ENCODE measurements around the gene JAG2.
A peak's percentile ranks its signal among the peaks of the same experiment; 100 is the strongest.

Gene JAG2

GRCh38 chr14:105138021-105138541 lies 30.5 kb downstream of the JAG2 start:
- Histone ChIP-seq H2AK5ac (ENCODE audit: low read length) (no peak overlapping the region), H2BK5ac (ENCODE audit: low read depth, low read length, poor library complexity) (no peak overlapping the region), H3K27ac (ENCODE audit: low read depth, low read length) (no peak overlapping the region), H2BK12ac (ENCODE audit: low read length) (no peak overlapping the region), H3K23ac (ENCODE audit: low read length) (no peak overlapping the region), H3K4ac (ENCODE audit: low read depth, low read length) (no peak overlapping the region), H3K9ac (ENCODE audit: low read length) (no peak overlapping the region), H3K36me3 (ENCODE audit: control insufficient read depth in 1 of 2, insufficient read depth in 2 of 2, low read length in 2 of 2) (no peaks in the 10 kb centered on the region), H3K4me2 (ENCODE audit: low read length) (no peak overlapping the region), H3K14ac (ENCODE audit: low read length) (no peak overlapping the region), H2AFZ (ENCODE audit: insufficient read depth, low read length, poor library complexity) (no peak overlapping the region), H4K91ac (ENCODE audit: low read depth, low read length) (no peak overlapping the region), H2BK120ac (ENCODE audit: insufficient read depth, low read length, poor library complexity) (no peak overlapping the region), H3K4me3 (ENCODE audit: low read depth, low read length) (no peak overlapping the region), H3K18ac (ENCODE audit: low read length) (no peak overlapping the region), H4K12ac (ENCODE audit: low read depth, low read length) (no peak overlapping the region), H3K79me1 (ENCODE audit: low read length) (no peaks in the 10 kb centered on the region), H3K27me3 (ENCODE audit: insufficient read depth, low read length) (no peaks in the 10 kb centered on the region), H3K79me2 (ENCODE audit: control insufficient read depth, insufficient read depth, low read length, poor library complexity) (no peaks in the 10 kb centered on the region), H3K4me1 (ENCODE audit: control insufficient read depth in 1 of 2, insufficient read depth in 2 of 2, low read length in 2 of 2) (no peaks in the 10 kb centered on the region), H4K8ac (ENCODE audit: low read depth, low read length) (no peak overlapping the region), H3K9me3 (ENCODE audit: insufficient read depth, low read depth, low read length) (peaks cover 15% of the 10 kb centered on the region)
- WGBS (ENCODE audit: extremely low coverage, insufficient coverage, insufficient read length): no CpG with 5 or more reads among the region's 19 CpGs
- DNase-seq: peak in 1 of 2 donors; percentile 15

GRCh38 chr14:105137481-105138020 lies 31.0 kb downstream of the JAG2 start:
- Histone ChIP-seq H2AFZ (ENCODE audit: insufficient read depth, low read length, poor library complexity) (no peak overlapping the region), H3K14ac (ENCODE audit: low read length) (no peak overlapping the region), H3K4ac (ENCODE audit: low read depth, low read length) (no peak overlapping the region), H3K9me3 (ENCODE audit: insufficient read depth, low read depth, low read length) (peaks cover 15% of the 10 kb centered on the region), H3K4me1 (ENCODE audit: control insufficient read depth in 1 of 2, insufficient read depth in 2 of 2, low read length in 2 of 2) (no peaks in the 10 kb centered on the region), H3K18ac (ENCODE audit: low read length) (no peak overlapping the region), H3K27me3 (ENCODE audit: insufficient read depth, low read length) (no peaks in the 10 kb centered on the region), H2BK12ac (ENCODE audit: low read length) (no peak overlapping the region), H2BK5ac (ENCODE audit: low read depth, low read length, poor library complexity) (no peak overlapping the region), H4K8ac (ENCODE audit: low read depth, low read length) (no peak overlapping the region), H3K23ac (ENCODE audit: low read length) (no peak overlapping the region), H4K12ac (ENCODE audit: low read depth, low read length) (no peak overlapping the region), H2BK120ac (ENCODE audit: insufficient read depth, low read length, poor library complexity) (no peak overlapping the region), H3K79me1 (ENCODE audit: low read length) (no peaks in the 10 kb centered on the region), H3K4me2 (ENCODE audit: low read length) (no peak overlapping the region), H4K91ac (ENCODE audit: low read depth, low read length) (no peak overlapping the region), H3K9ac (ENCODE audit: low read length) (no peak overlapping the region), H3K27ac (ENCODE audit: low read depth, low read length) (no peak overlapping the region), H3K36me3 (ENCODE audit: control insufficient read depth in 1 of 2, insufficient read depth in 2 of 2, low read length in 2 of 2) (no peaks in the 10 kb centered on the region), H3K79me2 (ENCODE audit: control insufficient read depth, insufficient read depth, low read length, poor library complexity) (no peaks in the 10 kb centered on the region), H3K4me3 (ENCODE audit: low read depth, low read length) (no peak overlapping the region), H2AK5ac (ENCODE audit: low read length) (no peak overlapping the region)
- no peak for DNase-seq
- no CpG with 5 or more reads among the region's 14 CpGs for WGBS (ENCODE audit: extremely low coverage, insufficient coverage, insufficient read length)

GRCh38 chr14:105136401-105137322 lies 31.9 kb downstream of the JAG2 start:
- no peak overlapping the region for H3K4me2 ChIP-seq (ENCODE audit: low read length)
- no peak overlapping the region for H2AK5ac ChIP-seq (ENCODE audit: low read length)
- H3K27ac ChIP-seq (ENCODE audit: low read depth, low read length): no peak overlapping the region
- H3K9me3 ChIP-seq (ENCODE audit: insufficient read depth, low read depth, low read length): peaks cover 15% of the 10 kb centered on the region
- H4K12ac ChIP-seq (ENCODE audit: low read depth, low read length): no peak overlapping the region
- H4K91ac ChIP-seq (ENCODE audit: low read depth, low read length): no peak overlapping the region
- no peak overlapping the region for H3K9ac ChIP-seq (ENCODE audit: low read length)
- DNase-seq: no peak
- H3K18ac ChIP-seq (ENCODE audit: low read length): no peak overlapping the region
- no peak overlapping the region for H3K4me3 ChIP-seq (ENCODE audit: low read depth, low read length)
- no peaks in the 10 kb centered on the region for H3K36me3 ChIP-seq (ENCODE audit: control insufficient read depth in 1 of 2, insufficient read depth in 2 of 2, low read length in 2 of 2)
- H2BK12ac ChIP-seq (ENCODE audit: low read length): no peak overlapping the region
- no peaks in the 10 kb centered on the region for H3K27me3 ChIP-seq (ENCODE audit: insufficient read depth, low read length)
- H3K4ac ChIP-seq (ENCODE audit: low read depth, low read length): no peak overlapping the region
- H4K8ac ChIP-seq (ENCODE audit: low read depth, low read length): no peak overlapping the region
- no CpG with 5 or more reads among the region's 50 CpGs for WGBS (ENCODE audit: extremely low coverage, insufficient coverage, insufficient read length)
- no peak overlapping the region for H3K23ac ChIP-seq (ENCODE audit: low read length)
- H2BK120ac ChIP-seq (ENCODE audit: insufficient read depth, low read length, poor library complexity): no peak overlapping the region
- H2BK5ac ChIP-seq (ENCODE audit: low read depth, low read length, poor library complexity): no peak overlapping the region
- no peaks in the 10 kb centered on the region for H3K79me1 ChIP-seq (ENCODE audit: low read length)
- H3K14ac ChIP-seq (ENCODE audit: low read length): no peak overlapping the region
- no peaks in the 10 kb centered on the region for H3K79me2 ChIP-seq (ENCODE audit: control insufficient read depth, insufficient read depth, low read length, poor library complexity)
- no peaks in the 10 kb centered on the region for H3K4me1 ChIP-seq (ENCODE audit: control insufficient read depth in 1 of 2, insufficient read depth in 2 of 2, low read length in 2 of 2)
- no peak overlapping the region for H2AFZ ChIP-seq (ENCODE audit: insufficient read depth, low read length, poor library complexity)

GRCh38 chr14:105135700-105136395 lies 32.7 kb downstream of the JAG2 start:
- 100% methylated on average over 1 of the region's 14 CpGs for WGBS (ENCODE audit: extremely low coverage, insufficient coverage, insufficient read length)
- Histone ChIP-seq H3K4me2 (ENCODE audit: low read length) (no peak overlapping the region), H3K14ac (ENCODE audit: low read length) (no peak overlapping the region), H3K27me3 (ENCODE audit: insufficient read depth, low read length) (no peaks in the 10 kb centered on the region), H2AK5ac (ENCODE audit: low read length) (no peak overlapping the region), H3K79me2 (ENCODE audit: control insufficient read depth, insufficient read depth, low read length, poor library complexity) (no peaks in the 10 kb centered on the region), H4K8ac (ENCODE audit: low read depth, low read length) (no peak overlapping the region), H4K91ac (ENCODE audit: low read depth, low read length) (no peak overlapping the region), H3K23ac (ENCODE audit: low read length) (no peak overlapping the region), H3K9me3 (ENCODE audit: insufficient read depth, low read depth, low read length) (peaks cover 13% of the 10 kb centered on the region), H3K36me3 (ENCODE audit: control insufficient read depth in 1 of 2, insufficient read depth in 2 of 2, low read length in 2 of 2) (no peaks in the 10 kb centered on the region), H2BK120ac (ENCODE audit: insufficient read depth, low read length, poor library complexity) (no peak overlapping the region), H3K27ac (ENCODE audit: low read depth, low read length) (no peak overlapping the region), H2BK12ac (ENCODE audit: low read length) (no peak overlapping the region), H3K79me1 (ENCODE audit: low read length) (no peaks in the 10 kb centered on the region), H3K4me3 (ENCODE audit: low read depth, low read length) (no peak overlapping the region), H3K4me1 (ENCODE audit: control insufficient read depth in 1 of 2, insufficient read depth in 2 of 2, low read length in 2 of 2) (no peaks in the 10 kb centered on the region), H3K4ac (ENCODE audit: low read depth, low read length) (no peak overlapping the region), H2AFZ (ENCODE audit: insufficient read depth, low read length, poor library complexity) (no peak overlapping the region), H3K18ac (ENCODE audit: low read length) (no peak overlapping the region), H4K12ac (ENCODE audit: low read depth, low read length) (no peak overlapping the region), H2BK5ac (ENCODE audit: low read depth, low read length, poor library complexity) (no peak overlapping the region), H3K9ac (ENCODE audit: low read length) (no peak overlapping the region)
- no peak for DNase-seq

Data from trophoblast cell (in vitro differentiated cells and primary cell).